Measurements from ENCODE around the gene BBS1. TPM values are rescaled to one million over a fixed set of nuclear protein-coding genes. Genes with fewer than 3 reads are reported as not detected.
"Not testable (repeated sequence)": the region's sequence is repeated elsewhere in the genome, so short reads cannot be mapped to it uniquely, and the experiment has no call there.

Gene BBS1
- total RNA-seq, 2 donors from 2014 or later: 49.0 to 58.0 TPM

- intact Hi-C loops (cut with DNase I): no loop called here
- Histone ChIP-seq H3K4me3 (no peak overlapping the region), H3K36me3 (replicated peaks in 1 of 2; ENCODE audit: insufficient read depth in 1 of 2, low read depth in 2 of 2) (peaks cover 0 to 8% of the 10 kb centered on the region in 2 donors), H3K27ac (no peak overlapping the region), H3K4me1 (peaks cover 21% of the 10 kb centered on the region), H3K27me3 (no peaks in the 10 kb centered on the region), H3K9me3 (no peaks in the 10 kb centered on the region)
- TF ChIP-seq POLR2A (IDR thresholded peaks at IDR 0.05) (no peak), CTCF (IDR thresholded peaks at IDR 0.05) (peak in 1 of 7 experiments; percentile 6)
- 48 to 88% methylated on average over 7 to 26 of the region's 26 CpGs for WGBS, 2 donors
- no peak for ATAC-seq
- DNase-seq: peak in 3 of 4 donors; percentile 24 to 36 (median 28)
Measured at GRCh38 chr11:66543263-66544107, 33.0 kb downstream of the BBS1 start.

GRCh38 chr11:66544952-66545351, 34.5 kb downstream of the BBS1 start:
- Histone ChIP-seq H3K4me1 (peaks cover 21% of the 10 kb centered on the region), H3K4me3 (peak overlapping the region in 1 of 2 donors; percentile 35)
- H3K27ac ChIP-seq; H3K9me3 ChIP-seq; ATAC-seq; DNase-seq; H3K36me3 ChIP-seq (replicated peaks in 1 of 2; ENCODE audit: insufficient read depth in 1 of 2, low read depth in 2 of 2); intact Hi-C loops (cut with DNase I); H3K27me3 ChIP-seq: not testable (repeated sequence)
- WGBS, 2 donors: 44 to 51% methylated on average over 14 of the region's 14 CpGs

GRCh38 chr11:66545701-66546367, 35.4 kb downstream of the BBS1 start, which contains the start of gene ZDHHC24:
TSS of gene ZDHHC24 (minus strand) at chr11:66546048. CDS start at chr11:66546003, 45 bp downstream.
- intact Hi-C loops (cut with DNase I): no loop called here
- Histone ChIP-seq H3K4me3 (peak within 1 kb of the TSS; percentile 35 to 79), H3K9me3 (no peaks in the 10 kb centered on the region), H3K27me3 (no peaks in the 10 kb centered on the region), H3K4me1 (peaks cover 21% of the 10 kb centered on the region), H3K36me3 (replicated peaks in 1 of 2; ENCODE audit: insufficient read depth in 1 of 2, low read depth in 2 of 2) (peaks cover 0 to 4% of the 10 kb centered on the region in 2 donors), H3K27ac (peak within 1 kb of the TSS in 2 of 4 donors; percentile 80 to 81)
- TF ChIP-seq CTCF (IDR thresholded peaks at IDR 0.05): peak in 1 of 7 experiments; percentile 2
- peak; percentile 69 to 82 (median 76) for TF ChIP-seq POLR2A (IDR thresholded peaks at IDR 0.05)
- DNase-seq: peak; percentile 97 to 98 (median 98)
- peak; percentile 97 for ATAC-seq
- 0% methylated on average over 17 to 69 of the region's 71 CpGs for WGBS, 2 donors

GRCh38 chr11:66546368-66546965, 36.0 kb downstream of the BBS1 start, which contains the start of gene ACTN3:
TSS of gene ACTN3 (plus strand) at chr11:66546903. CDS start at chr11:66546938, 35 bp downstream.
- TF ChIP-seq POLR2A (IDR thresholded peaks at IDR 0.05) (no peak), CTCF (IDR thresholded peaks at IDR 0.05) (no peak)
- Histone ChIP-seq H3K9me3 (no peaks in the 10 kb centered on the region), H3K27ac (peak within 1 kb of the TSS in 2 of 4 donors; percentile 80 to 81), H3K27me3 (no peaks in the 10 kb centered on the region), H3K36me3 (replicated peaks in 1 of 2; ENCODE audit: insufficient read depth in 1 of 2, low read depth in 2 of 2) (peaks cover 0 to 3% of the 10 kb centered on the region in 2 donors), H3K4me1 (peaks cover 21% of the 10 kb centered on the region), H3K4me3 (peak within 1 kb of the TSS; percentile 35 to 79)
- ATAC-seq (no peak), DNase-seq (peak; percentile 24 to 33 (median 32))
- intact Hi-C loops (cut with DNase I): no loop called here
- WGBS, 2 donors: 3% methylated on average over 19 to 37 of the region's 37 CpGs

Data from body of pancreas (tissue), 4 donors.